ENCODE results near the gene C6orf47.

DNA sequence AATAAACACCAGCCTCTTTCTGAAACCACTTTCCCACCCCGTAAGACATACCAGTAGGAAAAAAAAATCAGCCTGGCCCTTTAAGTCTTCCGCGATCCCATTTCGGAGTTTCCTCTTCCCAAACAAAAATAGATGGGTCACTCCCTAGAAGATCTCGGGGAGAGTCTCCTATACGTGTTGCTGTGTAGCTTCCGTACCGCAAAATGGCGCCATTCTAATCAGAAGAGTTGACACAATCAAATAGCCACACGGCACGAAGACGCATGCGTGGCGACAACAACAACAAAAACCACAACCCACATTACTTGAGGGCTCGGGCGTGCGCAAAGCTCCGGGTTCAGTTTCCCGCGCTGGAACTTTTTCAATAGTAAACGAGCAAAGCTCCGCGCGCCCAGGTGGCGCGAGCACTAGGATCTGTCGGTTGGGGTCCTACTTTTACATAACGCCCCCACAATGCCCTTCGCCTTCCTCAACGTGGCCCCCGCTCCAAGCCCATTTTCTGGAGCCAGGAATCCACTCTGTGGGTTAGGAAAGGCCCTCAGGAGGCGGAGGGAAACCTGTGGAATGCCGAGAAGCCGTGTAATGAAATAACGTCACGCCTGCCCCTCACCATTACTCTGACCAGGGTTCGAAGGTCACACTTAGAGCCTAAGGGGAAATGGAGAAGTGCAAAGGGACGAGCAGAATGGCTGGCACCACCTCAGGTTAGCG is 4.4 kb upstream of the C6orf47 start, which contains the start of gene GPANK1:
- TF ChIP-seq CTCF (conservative IDR thresholded peaks at IDR 0.05) (no peak), EZH2 (IDR thresholded peaks at IDR 0.05; ENCODE audit: low read depth) (no peak)
